ENCODE results near the gene EEF2K. TPM values are rescaled to one million over a fixed set of nuclear protein-coding genes. Genes with fewer than 3 reads are reported as not detected.

EEF2K gene
- total and polyA plus RNA-seq, 2 donors (not counting 1 experiment from before 2014, with no cell fraction given): 11.8 to 28.7 TPM

DNA sequence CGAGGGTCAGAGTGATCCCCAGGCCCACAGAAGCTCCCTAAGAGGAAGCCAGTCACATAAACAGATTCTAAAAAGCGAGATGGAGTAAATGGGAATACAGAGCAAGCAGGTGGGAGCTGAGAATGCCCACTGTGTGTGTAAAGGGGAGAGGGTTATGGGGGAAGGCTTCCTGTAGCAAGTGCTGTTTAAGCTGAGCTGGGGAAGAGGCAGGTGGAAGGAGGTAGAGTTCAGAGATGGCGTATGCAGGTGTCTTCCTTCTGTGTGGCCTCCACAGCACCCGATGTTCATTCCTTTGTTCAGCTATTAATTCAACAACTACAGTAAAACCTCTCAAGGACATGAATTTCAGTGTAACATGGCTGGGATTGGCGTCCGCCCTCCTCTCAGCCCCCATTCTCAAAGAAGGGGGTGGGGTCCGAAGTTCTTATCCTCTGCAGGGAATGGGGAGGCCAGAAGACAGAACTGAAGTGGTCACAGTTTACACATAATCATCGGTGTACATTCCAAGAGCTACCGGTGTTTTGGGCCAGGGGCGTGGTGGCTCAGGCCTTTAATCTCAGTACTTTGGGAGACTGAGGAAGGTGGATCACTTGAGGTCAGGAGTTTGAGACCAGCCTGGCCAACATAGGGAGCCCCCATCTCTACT lies 1.8 kb downstream of the EEF2K start:
- Mint-ChIP-seq H3K27me3 (no peaks in the 10 kb centered on the region), H3K9me3 (ENCODE audit: insufficient read depth) (peaks cover 2% of the 10 kb centered on the region), H3K4me1 (peaks cover 30% of the 10 kb centered on the region), H3K27ac (peak overlapping the region; percentile 62), H3K4me3 (peak overlapping the region; percentile 88)
- no peaks in the 10 kb centered on the region for H3K27me3 ChIP-seq (replicated peaks in 1 of 4; ENCODE audit: control extremely low read depth in 1 of 4, control insufficient read depth in 3 of 4, insufficient read depth in 4 of 4, low read length in 3 of 4)
- no peak for ATAC-seq (ENCODE audit: low read depth)
- WGBS (ENCODE audit: insufficient coverage): 81% methylated on average over 6 of the region's 10 CpGs
- no peaks in the 10 kb centered on the region for H3K36me3 ChIP-seq (replicated peaks in 1 of 2; ENCODE audit: control extremely low read depth in 1 of 2, control insufficient read depth in 1 of 2, extremely low read depth in 1 of 2, insufficient read depth in 2 of 2, low read length in 1 of 2)
- H3K27ac ChIP-seq (ENCODE audit: low read length in 2 of 2): peak overlapping the region in 1 of 2 donors; percentile 52
- DNase-seq: no peak
- H4K20me1 ChIP-seq (ENCODE audit: control insufficient read depth, insufficient read depth, low read length, poor library complexity, severe bottlenecking): peaks cover 4% of the 10 kb centered on the region
- peaks cover 0 to 10% (median 0%) of the 10 kb centered on the region in 3 donors for H3K9me3 ChIP-seq (ENCODE audit: control extremely low read depth in 1 of 3, control insufficient read depth in 2 of 3, insufficient read depth in 1 of 3, low read length in 2 of 3)
- H3K79me2 ChIP-seq (ENCODE audit: control insufficient read depth, insufficient read depth, low read length): peaks cover 64% of the 10 kb centered on the region
- H3K4me1 ChIP-seq (ENCODE audit: control insufficient read depth in 2 of 2, insufficient read depth in 2 of 2, low read length in 2 of 2): peaks cover 10 to 23% of the 10 kb centered on the region in 2 donors
- H3K4me2 ChIP-seq (replicated peaks; ENCODE audit: low read depth, low read length, poor library complexity, severe bottlenecking): peak overlapping the region; percentile 99
- TF ChIP-seq, protein P1, sequence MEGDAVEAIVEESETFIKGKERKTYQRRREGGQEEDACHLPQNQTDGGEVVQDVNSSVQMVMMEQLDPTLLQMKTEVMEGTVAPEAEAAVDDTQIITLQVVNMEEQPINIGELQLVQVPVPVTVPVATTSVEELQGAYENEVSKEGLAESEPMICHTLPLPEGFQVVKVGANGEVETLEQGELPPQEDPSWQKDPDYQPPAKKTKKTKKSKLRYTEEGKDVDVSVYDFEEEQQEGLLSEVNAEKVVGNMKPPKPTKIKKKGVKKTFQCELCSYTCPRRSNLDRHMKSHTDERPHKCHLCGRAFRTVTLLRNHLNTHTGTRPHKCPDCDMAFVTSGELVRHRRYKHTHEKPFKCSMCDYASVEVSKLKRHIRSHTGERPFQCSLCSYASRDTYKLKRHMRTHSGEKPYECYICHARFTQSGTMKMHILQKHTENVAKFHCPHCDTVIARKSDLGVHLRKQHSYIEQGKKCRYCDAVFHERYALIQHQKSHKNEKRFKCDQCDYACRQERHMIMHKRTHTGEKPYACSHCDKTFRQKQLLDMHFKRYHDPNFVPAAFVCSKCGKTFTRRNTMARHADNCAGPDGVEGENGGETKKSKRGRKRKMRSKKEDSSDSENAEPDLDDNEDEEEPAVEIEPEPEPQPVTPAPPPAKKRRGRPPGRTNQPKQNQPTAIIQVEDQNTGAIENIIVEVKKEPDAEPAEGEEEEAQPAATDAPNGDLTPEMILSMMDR (IDR thresholded peaks at IDR 0.05): no peak
- no peak for TF ChIP-seq EZH2 (IDR thresholded peaks at IDR 0.05; ENCODE audit: borderline replicate concordance, insufficient read depth, low read depth, low read length, poor library complexity, severe bottlenecking)
- POLR2A ChIA-PET: interaction anchor here (1.1 to 1.9 kb wide), 2 partner anchors 13 to 18 kb away, joined by 3 to 4 read pairs; no protein-coding TSS in a partner anchor
- peak overlapping the region in 3 of 5 experiments; percentile 69 to 82 (median 80) for H3K4me3 ChIP-seq (ENCODE audit: control extremely low read depth in 1 of 5, extremely low read depth in 1 of 5, insufficient read depth in 1 of 5, low read depth in 2 of 5, low read length in 4 of 5)
- H3K9ac ChIP-seq (ENCODE audit: low read length): peak overlapping the region; percentile 88
- CTCF ChIA-PET: interaction anchor here (1.5 to 9.7 kb wide), 5 partner anchors 10 to 130 kb away, joined by 4 to 89 read pairs (median 6); no protein-coding TSS in a partner anchor
- H2AFZ ChIP-seq (ENCODE audit: insufficient read depth, low read depth, low read length, poor library complexity, severe bottlenecking): no peak overlapping the region
- intact Hi-C loops (cut with micrococcal nuclease): loop anchor here (2.0 kb wide), 1 partner anchor 33 kb away; no protein-coding TSS in a partner anchor

DNA sequence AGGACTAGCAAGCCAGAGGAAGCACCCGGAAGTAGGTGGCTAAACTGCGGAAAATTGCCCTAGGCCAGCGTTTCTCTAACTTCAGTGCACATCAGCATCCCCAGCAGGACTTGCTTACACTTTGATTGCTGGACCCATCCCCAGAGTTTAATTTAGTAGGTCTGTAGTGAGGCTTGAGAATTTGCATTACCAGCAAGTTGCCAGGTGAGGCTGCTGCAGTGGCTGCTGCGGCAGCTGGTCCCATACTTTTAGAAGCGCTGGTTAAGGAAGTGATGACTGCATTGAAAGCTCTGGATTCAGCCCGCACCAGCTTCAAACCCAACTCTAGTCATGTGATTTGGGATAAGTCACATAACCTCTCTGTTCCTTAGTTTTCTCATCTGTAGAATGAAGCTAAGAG lies 4.2 kb downstream of the EEF2K start:
- ChIA-PET CTCF (interaction anchor here (0.8 to 1.2 kb wide), 3 partner anchors 14 to 86 kb away, joined by 3 read pairs; no protein-coding TSS in a partner anchor), POLR2A (no interaction called here)
- peaks cover 31% of the 10 kb centered on the region for H3K4me1 Mint-ChIP-seq
- DNase-seq (no peak), ATAC-seq (ENCODE audit: low read depth) (no peak)
- 88% methylated on average over 1 of the region's 6 CpGs for WGBS (ENCODE audit: insufficient coverage)
- H3K79me2 ChIP-seq (ENCODE audit: control insufficient read depth, insufficient read depth, low read length): peaks cover 78% of the 10 kb centered on the region
- no peak overlapping the region for H3K4me3 ChIP-seq (ENCODE audit: control extremely low read depth in 1 of 5, extremely low read depth in 1 of 5, insufficient read depth in 1 of 5, low read depth in 2 of 5, low read length in 4 of 5)
- no peaks in the 10 kb centered on the region for H3K36me3 ChIP-seq (replicated peaks in 1 of 2; ENCODE audit: control extremely low read depth in 1 of 2, control insufficient read depth in 1 of 2, extremely low read depth in 1 of 2, insufficient read depth in 2 of 2, low read length in 1 of 2)
- peaks cover 2% of the 10 kb centered on the region for H3K9me3 Mint-ChIP-seq (ENCODE audit: insufficient read depth)
- H3K9ac ChIP-seq (ENCODE audit: low read length): no peak overlapping the region
- H3K4me1 ChIP-seq (ENCODE audit: control insufficient read depth in 2 of 2, insufficient read depth in 2 of 2, low read length in 2 of 2): peaks cover 10 to 23% of the 10 kb centered on the region in 2 donors
- no peak overlapping the region for H3K27ac Mint-ChIP-seq
- intact Hi-C loops (cut with micrococcal nuclease): no loop called here
- H3K9me3 ChIP-seq (ENCODE audit: control extremely low read depth in 1 of 3, control insufficient read depth in 2 of 3, insufficient read depth in 1 of 3, low read length in 2 of 3): peaks cover 0 to 10% (median 0%) of the 10 kb centered on the region in 3 donors
- peaks cover 9% of the 10 kb centered on the region for H4K20me1 ChIP-seq (ENCODE audit: control insufficient read depth, insufficient read depth, low read length, poor library complexity, severe bottlenecking)
- no peaks in the 10 kb centered on the region for H3K27me3 Mint-ChIP-seq
- H3K27ac ChIP-seq (ENCODE audit: low read length in 2 of 2): no peak overlapping the region
- no peaks in the 10 kb centered on the region for H3K27me3 ChIP-seq (replicated peaks in 1 of 4; ENCODE audit: control extremely low read depth in 1 of 4, control insufficient read depth in 3 of 4, insufficient read depth in 4 of 4, low read length in 3 of 4)
- no peak overlapping the region for H3K4me2 ChIP-seq (replicated peaks; ENCODE audit: low read depth, low read length, poor library complexity, severe bottlenecking)
- no peak overlapping the region for H3K4me3 Mint-ChIP-seq
- TF ChIP-seq EZH2 (IDR thresholded peaks at IDR 0.05; ENCODE audit: borderline replicate concordance, insufficient read depth, low read depth, low read length, poor library complexity, severe bottlenecking): no peak
- TF ChIP-seq, protein P1 (IDR thresholded peaks at IDR 0.05): no peak
- no peak overlapping the region for H2AFZ ChIP-seq (ENCODE audit: insufficient read depth, low read depth, low read length, poor library complexity, severe bottlenecking)
